Measurements from ENCODE around the gene B2M.
"Not testable (repeated sequence)": the region's sequence is repeated elsewhere in the genome, so short reads cannot be mapped to it uniquely, and the experiment has no call there.

B2M gene

DNA sequence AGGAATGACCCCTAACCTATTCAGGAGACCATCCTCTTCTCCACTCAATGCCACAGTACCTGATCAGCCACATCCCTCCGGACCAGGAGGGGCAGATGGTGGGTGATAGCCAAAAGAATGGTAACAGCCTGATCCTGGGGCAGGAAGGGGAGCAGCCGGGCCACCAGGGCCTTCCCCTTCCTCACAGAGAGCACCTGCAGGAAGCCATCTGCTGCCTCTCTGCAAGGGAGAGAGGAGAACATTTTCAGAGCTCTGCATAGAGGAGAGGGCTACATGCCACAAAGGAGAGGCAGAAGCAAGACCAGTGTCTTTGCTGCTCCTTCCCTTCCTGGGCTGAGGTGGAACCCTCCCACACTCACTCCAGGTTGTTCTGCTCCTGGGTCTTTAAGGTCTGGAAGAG, 42.4 kb upstream of the B2M start:
- TF ChIP-seq, protein P1, sequence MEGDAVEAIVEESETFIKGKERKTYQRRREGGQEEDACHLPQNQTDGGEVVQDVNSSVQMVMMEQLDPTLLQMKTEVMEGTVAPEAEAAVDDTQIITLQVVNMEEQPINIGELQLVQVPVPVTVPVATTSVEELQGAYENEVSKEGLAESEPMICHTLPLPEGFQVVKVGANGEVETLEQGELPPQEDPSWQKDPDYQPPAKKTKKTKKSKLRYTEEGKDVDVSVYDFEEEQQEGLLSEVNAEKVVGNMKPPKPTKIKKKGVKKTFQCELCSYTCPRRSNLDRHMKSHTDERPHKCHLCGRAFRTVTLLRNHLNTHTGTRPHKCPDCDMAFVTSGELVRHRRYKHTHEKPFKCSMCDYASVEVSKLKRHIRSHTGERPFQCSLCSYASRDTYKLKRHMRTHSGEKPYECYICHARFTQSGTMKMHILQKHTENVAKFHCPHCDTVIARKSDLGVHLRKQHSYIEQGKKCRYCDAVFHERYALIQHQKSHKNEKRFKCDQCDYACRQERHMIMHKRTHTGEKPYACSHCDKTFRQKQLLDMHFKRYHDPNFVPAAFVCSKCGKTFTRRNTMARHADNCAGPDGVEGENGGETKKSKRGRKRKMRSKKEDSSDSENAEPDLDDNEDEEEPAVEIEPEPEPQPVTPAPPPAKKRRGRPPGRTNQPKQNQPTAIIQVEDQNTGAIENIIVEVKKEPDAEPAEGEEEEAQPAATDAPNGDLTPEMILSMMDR (IDR thresholded peaks at IDR 0.05; ENCODE audit: borderline replicate concordance, insufficient read depth, low read depth, low read length): no peak
- H3K4me3 ChIP-seq (ENCODE audit: low read depth, low read length): no peak overlapping the region

DNA sequence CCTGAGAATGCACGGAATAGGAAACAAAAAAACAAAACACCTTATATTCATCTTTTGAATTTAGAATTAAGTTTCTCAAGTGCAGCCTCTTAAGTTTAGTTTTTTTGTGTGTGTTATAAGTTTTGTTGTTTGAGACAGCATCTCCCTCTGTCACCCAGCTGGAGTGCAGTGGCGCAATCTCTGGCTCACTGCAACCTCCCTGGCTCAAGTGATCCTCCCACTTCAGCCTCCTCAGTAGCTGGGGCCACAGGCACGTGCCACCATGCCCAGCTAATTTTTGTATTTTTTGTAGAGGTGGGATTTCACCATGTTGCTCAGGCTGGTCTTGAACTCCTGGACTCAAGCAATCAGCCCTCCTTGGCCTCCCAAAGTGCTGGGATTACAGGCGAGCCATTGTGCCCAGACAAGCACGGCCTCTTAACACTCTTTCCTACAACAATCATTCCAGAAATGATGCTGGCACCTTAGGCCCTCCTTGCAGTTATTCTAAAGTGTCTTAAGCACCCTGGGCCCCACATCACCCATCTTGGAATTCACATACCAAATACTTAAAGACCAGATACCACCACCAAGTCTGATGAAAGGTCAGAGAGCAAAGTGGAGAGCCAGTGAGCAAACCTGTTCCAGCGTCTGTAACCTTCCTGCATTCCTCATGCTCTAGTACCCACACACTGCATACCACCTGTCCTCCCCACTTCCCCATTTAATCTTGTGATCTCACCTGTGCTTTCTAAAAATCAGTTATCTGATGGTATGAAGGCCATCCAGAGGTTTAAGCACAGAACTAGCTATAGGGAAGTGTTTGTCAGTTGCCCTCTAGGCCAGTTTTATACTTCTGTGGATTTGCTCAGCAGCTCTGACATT, 41.0 kb upstream of the B2M start:
- H3K4me3 ChIP-seq (ENCODE audit: low read depth, low read length): no peak overlapping the region
- TF ChIP-seq, protein P1 (IDR thresholded peaks at IDR 0.05; ENCODE audit: borderline replicate concordance, insufficient read depth, low read depth, low read length): no peak

DNA sequence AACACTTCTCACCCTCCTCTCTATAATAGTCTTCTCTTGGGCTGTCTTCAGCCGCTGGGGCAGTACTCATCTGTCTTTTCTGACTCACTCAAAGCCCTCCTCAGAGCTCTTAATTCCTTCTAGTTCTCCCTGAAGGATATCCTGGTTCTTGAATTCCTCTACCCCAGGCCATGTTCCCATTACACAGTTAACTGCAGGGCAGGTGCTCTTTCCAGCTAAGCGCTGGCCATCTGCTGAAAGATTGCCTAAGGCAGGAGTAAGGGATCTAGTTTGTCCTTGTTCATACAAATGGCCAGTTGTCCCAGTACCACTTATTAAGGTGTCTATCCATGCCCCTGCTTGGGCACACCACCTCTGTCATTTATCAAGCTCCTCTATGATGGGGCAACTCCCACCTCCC, 37.7 kb upstream of the B2M start:
- TF ChIP-seq, protein P1 (IDR thresholded peaks at IDR 0.05; ENCODE audit: borderline replicate concordance, insufficient read depth, low read depth, low read length): no peak
- H3K4me3 ChIP-seq (ENCODE audit: low read depth, low read length): no peak overlapping the region

DNA sequence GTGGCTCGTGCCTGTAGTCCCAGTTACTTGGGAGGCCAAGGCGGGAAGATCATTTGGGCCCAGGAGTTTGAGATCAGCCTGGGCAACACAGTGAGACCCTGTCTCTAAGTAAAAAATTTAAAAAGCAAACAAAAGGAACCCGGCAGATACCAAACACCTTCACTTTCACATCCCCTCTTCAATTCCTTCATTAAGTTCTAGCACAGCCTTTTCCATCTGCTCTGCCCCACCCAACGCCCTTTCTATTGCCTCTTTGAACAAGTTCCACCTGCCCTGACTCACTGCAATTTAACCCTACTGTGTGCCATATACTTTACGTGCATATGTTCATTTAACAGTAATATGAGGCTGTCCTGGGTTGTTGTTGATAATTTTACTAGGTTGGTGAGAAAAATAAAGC, 35.4 kb upstream of the B2M start:
- no peak overlapping the region for H3K4me3 ChIP-seq (ENCODE audit: low read depth, low read length)
- TF ChIP-seq, protein P1 (IDR thresholded peaks at IDR 0.05; ENCODE audit: borderline replicate concordance, insufficient read depth, low read depth, low read length): no peak

DNA sequence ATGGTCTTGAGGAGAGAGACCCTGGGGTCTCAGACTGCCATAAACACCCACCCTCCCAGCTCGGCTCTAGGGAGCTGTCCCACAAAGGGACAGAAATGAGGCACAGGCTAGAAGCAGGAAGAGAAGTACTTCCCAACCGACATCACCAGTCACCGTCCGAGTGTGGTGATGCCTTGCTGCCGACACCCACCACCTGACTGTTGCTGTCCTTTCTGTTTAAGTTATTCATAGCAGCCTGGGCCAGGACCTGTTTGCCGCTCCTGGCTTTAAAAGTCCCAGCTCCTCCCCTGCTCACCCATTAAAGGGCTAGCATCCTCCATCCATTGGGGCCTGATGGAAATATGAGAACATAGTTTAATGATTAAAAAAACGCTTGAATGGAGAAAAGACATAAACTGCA, 34.6 kb upstream of the B2M start:
- H3K4me3 ChIP-seq (ENCODE audit: low read depth, low read length): no peak overlapping the region
- TF ChIP-seq, protein P1 (IDR thresholded peaks at IDR 0.05; ENCODE audit: borderline replicate concordance, insufficient read depth, low read depth, low read length): no peak

DNA sequence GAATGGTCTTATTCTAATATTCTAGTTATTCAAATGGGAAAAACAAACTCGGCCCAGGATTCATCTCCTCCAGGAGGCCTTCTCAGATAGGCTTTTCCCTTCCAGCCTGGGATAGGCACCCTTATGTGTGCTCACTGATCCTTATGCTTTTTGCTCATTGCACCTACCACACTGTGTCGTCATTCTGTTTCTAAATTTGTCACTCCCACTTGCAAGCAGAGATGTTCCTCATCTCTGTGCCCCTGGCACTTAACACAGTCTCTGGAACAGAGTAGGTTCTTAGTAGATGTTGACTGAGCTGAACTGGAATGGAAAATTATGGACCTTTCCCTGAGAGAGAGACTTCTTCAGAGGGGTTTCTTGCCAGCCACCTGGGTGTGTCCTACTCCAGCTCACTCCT, 29.1 kb upstream of the B2M start:
- TF ChIP-seq, protein P1 (IDR thresholded peaks at IDR 0.05; ENCODE audit: borderline replicate concordance, insufficient read depth, low read depth, low read length): no peak
- no peak overlapping the region for H3K4me3 ChIP-seq (ENCODE audit: low read depth, low read length)

DNA sequence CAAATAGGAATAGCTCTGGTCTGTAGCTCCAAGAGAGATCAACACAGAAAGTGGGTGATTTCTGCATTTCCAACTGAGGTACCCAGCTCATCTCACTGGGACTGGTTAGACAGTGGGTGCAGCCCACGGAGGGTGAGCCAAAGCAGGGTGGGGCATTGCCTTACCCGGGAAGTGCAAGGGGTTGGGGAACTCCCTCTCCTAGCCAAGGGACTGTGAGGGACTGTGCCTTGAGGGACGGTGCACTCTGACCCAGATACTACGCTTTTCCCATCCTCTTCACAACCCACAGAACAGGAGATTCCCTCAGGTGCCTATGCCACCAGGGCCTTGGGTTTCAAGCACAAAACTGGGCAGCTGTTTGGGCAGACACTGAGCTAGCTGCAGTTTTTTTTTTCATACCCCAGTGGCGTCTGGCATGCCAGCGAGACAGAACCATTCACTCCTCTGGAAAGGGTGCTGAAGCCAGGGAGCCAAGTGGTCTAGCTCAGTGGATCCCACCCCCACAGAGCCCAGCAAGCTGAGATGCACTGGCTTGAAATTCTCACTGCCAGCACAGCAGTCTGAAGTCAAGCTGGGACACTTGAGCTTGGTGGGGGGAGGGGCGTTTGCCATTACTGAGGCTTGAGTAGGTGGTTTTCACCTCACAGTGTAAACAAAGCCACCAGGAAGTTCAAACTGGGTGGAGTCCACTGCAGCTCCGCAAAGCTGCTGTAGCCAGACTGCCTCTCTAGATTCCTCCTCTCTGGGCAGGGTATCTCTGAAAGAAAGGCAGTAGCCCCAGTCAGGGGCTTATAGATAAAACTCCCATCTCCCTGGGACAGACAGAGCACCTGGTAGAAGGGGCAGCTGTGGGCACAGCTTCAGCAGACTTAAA, 28.3 kb upstream of the B2M start:
- H3K4me3 ChIP-seq (ENCODE audit: low read depth, low read length): not testable (repeated sequence)

DNA sequence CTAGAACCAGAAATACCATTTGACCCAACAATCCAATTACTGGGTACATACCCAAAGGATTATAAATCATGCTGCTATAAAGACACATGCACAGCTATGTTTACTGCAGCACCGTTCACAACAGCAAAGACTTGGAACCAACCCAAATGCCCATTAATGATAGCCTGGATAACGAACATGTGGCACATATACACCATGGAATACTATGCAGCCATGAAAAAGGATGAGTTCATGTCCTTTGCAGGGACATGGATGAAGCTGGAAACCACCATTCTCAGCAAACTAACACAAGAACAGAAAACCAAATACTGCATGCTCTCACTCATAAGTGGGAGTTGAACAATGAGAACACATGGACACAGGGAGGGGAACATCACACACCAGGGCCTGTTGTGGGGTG, 22.0 kb upstream of the B2M start:
- not testable (repeated sequence) for H3K4me3 ChIP-seq (ENCODE audit: low read depth, low read length)

DNA sequence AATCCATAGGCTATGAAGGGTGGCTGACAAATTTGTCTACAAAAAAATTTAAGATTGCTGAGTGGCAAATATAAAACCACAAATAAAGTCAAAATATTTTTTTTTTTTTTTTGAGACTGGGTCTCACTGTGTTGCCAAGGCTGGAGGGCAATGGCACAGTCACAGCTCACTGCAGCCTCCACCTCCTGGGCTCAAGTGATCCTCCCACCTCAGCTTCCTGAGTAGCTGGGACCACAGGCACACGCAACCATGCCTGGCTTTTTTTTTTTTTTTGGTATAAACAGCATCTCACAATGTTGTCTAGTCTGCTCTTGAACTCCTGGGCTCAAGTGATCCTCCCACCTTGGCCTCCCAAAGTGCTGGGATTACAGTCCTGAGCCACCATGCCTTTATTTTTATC, 21.1 kb upstream of the B2M start:
- not testable (repeated sequence) for H3K4me3 ChIP-seq (ENCODE audit: low read depth, low read length)

All from GM12875 (cell line).